HG03442 (cell line): Measurements from ENCODE around the gene RBM19.
A peak's percentile ranks its signal among the peaks of the same experiment; 100 is the strongest.

ENCODE experiments used
- ATAC-seq: cut with Tn5 transposase; IDR thresholded peaks from one replicate; pipeline ENCODE4 v1.9.1; 2021; ENCODE audit warnings: mild to moderate bottlenecking, moderate library complexity; ENCODE audit not compliant: unreplicated experiment

Gene RBM19

DNA sequence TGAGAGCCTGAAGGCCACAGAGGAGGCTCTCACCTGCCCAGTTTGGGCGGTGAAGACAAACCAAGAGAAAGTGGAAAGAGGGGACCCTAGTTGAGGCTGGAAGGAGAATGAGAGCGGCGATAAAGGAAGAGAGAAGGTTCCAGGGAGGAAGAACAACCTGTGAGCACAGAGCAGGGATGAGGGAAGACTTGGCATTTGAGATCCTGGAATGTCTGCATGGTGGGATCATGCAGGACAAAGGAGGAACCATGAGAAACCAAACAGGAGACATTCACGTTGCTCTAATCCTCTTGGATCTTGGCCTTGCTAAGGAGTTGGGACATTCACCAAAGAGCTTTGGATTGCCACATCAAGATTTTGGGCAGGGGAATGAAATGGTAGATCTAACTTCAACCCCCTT is 22.9 kb upstream of the RBM19 start:
- no peak for ATAC-seq

DNA sequence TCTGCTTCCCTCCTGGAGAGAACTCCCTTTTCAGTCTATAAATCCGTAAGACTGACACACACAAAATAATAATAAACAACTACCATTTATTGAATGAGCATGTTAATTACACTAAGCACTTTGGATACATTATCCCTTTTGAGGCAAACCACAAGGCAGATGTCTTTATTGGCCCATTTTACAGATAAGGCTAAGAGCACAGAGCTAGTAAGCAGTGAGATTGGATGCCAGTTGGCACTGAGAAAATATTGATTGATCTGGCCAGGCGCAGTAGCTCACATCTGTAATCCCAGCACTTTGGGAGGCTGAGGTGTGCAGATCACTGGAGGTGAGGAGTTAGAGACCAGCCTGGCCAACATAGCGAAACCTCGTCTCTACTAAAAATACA is 21.9 kb upstream of the RBM19 start:
- no peak for ATAC-seq

DNA sequence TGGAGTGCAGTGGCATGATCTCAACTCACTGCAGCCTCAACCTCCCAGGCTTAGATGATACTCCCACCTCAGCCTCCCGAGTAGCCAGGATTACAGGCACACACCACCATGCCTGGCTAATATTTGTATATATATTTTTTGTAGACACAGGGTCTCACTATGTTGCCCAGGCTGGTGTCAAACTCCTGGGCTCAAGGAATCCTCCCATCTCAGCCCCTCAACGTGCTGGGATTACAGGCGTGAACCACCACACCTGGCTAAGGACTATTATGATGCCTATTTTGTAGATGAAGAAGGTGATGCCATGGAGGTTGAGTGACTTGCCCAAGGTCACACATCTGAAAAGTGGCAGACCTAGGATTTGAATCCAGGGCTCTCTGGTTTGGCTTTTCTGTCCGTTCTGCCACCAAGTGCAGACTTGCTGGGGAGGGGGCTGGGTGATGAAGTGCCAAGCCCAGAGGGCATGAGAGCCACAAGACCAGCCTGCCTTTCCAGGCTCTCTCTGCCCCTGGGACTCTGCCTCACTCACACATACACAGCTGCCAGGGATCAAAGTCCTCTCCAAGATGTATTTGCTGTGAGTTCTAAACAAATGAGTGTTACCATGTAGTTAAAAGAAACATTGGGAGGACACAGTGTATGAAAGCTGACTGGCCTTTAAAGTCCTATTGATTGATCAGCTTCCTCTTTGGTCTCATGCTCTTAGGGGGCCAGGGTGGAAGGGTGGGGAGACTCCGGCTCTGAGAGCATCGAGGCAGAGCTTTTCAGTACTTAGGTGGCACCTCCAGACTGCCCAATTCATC is 21.3 kb upstream of the RBM19 start:
- no peak for ATAC-seq

DNA sequence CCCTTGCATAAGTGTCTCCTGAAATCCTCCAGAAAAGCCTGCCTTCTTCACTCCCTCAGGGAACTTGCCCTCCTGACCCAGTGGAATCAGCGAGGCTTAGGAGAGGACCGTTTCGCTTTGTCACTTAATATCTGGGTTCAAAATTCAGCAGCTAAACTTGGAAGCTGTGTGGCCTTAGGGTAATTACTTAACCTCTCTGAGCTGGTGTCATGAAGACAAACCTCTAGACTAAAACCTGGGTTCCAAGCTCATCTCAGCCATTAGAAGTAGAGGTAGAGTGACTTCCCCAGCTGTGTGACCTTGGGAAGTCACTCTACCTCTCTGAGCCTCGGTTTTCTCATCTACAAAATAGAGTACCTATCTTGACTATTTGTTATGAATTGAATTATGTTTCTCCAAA is 18.3 kb upstream of the RBM19 start:
- ATAC-seq, result no peak

DNA sequence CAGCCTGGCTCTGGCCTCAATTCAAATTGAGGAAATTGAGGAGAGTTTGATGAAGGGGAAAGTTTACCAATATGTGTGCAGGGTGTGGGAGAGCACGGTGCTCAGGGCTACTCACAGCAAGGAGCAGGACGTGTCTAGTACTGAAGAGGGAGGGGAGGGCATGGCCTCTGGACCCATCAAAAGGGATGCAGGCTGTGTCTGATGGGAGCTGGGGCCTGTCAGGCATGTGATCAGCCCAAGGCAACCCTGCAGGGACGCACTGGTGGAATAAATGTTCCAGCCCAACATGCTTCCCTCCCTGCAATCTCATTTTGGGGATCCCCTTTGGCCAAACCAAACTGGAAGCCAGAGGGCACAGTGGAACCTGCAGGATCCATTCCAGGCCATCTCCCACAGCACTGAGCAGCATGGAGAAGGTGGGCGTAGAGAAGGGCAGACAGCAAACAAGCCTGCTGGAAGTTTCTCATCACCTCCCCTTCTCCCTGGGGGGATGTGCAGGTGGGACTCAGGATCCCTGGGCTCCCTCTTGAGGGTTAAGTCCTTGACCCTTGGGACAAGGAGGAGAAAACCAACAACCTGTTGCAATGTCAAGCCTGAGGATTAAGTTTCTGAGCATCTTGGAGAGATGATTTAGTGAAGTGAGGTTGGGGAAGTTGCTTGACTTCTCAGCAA is 17.8 kb upstream of the RBM19 start:
- ATAC-seq, result no peak

DNA sequence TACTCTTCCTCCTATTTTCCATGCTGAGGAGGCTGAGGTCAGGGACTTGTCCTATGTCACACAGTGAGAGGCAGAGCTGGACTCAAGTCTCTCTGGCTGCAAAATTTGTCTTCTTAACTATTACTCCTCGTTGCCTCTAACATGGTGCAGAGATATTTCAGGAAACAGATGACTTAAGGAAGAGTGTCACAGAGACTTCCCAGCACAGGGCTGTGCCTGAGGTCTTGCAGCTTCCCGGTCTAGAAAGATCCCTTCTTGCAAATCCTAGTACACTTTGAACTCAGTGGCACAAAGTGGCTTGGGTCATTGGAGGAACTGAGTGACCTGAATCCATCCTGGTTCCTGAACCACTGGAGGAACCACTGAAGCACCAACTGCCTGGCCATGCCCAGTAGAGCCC is 17.1 kb upstream of the RBM19 start:
- ATAC-seq, result no peak

DNA sequence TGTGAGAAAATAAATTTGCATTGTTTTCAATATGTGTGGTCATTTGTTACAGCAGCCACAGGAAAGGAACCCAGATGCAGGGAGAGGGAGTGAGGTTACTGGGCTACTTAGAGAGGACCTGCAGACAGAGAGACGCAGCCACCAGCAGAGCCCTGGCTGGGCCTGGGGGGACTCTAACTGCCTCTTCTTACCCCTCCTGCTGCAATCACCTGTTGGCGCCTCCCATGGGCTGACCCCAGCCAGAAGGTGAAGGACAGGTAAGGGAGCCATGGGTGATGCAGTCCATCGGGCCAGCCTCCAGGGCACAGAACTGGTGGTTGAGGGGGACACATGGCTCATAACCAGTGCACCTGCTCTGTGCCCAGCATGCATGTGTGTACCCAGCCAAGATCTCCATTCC is 15.8 kb upstream of the RBM19 start:
- no peak for ATAC-seq

DNA sequence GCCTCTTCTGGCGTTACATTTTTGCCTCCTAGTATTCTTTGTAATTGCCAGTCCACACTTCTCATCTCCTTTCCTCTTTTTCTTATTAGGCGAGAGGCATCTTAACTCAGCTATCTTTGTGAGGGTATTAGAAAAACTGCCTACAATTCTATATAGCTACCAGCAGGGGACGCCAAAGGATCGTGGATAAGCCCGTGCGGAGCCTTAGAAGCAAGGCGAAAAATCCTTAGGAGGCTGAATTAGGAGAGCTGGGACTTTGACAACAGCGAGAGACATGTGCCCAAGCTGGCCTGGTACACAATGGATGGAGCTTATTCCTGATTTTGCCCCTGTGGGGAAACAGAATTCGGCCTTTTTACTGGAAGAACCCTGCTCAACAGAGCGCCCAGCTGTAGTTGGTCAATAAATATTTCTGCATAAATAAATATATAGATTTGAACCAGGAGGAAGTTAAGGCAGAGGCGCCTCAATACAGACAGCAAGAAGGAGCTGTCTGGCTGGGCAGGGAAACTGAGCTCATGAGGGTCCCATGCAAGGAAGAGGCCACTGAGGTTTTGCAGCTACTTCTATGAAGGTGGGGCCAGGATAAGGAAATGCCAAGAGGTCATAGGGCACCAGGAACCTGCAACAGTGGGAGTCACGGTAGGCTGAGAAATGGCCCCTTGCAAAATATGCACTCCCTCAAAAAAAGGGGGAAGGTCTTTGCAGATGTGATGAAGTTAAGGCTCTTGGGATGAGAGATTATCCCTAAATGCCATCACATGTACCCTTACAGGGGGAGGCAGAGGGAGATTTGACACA is 14.6 kb upstream of the RBM19 start:
- ATAC-seq, result no peak

DNA sequence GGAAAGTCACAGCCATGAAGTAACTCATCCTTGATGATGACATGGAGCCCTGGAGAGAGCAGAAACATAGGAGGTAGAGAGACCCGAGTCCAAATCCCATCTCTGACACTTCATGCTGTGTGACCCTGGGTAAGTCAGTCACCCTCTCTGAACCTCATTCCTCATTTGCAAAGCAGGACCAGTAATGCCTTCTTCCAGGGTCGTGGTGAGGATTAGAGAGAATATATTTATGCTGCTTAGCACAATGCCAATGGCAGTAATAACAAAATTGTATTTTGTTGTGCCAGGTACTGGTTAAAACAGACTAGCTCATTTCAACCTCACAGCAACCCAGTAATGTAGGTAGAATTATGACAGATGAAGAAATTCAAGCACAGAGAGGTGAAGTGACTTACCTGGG is 13.9 kb upstream of the RBM19 start:
- ATAC-seq, result no peak

DNA sequence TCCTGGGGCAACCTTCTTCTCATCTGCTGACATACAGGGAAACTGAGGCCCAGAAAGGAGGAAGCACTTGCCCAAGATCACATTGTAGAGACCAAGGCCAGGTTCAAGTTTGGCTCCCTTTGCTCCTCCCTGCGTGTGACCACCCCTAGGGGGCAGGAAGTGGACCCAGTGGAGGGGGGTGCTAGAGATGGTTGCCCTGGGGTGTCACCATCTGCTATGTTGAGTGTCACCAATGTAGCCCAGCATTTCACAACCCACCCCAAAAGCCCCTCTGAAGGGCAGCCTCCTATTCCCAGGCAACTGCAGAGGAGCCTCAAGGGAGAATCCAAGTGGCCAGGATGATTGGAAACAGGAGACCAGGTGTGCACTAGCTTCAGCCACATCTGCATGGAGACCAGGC is 12.0 kb upstream of the RBM19 start:
- ATAC-seq, result no peak

DNA sequence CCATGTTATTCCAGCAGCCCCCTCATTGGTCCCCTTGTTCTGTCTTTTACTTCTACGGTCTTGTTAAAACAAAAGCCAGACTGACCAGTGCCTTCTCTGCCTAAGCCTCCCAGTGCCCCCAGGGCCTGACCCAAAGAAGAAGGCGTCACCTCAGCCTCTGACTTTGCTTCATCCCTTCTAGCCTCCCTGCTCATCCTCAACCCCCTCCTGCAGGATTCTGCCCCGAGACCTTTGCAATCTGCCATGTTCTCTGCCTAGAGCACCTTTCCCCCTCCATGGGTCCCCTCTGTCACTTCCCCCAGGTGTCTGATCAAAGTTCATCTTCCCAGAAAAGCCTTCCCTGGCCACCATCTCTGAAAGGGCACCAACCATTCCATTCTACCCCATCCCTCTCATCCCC is 7.9 kb upstream of the RBM19 start:
- ATAC-seq, result no peak

DNA sequence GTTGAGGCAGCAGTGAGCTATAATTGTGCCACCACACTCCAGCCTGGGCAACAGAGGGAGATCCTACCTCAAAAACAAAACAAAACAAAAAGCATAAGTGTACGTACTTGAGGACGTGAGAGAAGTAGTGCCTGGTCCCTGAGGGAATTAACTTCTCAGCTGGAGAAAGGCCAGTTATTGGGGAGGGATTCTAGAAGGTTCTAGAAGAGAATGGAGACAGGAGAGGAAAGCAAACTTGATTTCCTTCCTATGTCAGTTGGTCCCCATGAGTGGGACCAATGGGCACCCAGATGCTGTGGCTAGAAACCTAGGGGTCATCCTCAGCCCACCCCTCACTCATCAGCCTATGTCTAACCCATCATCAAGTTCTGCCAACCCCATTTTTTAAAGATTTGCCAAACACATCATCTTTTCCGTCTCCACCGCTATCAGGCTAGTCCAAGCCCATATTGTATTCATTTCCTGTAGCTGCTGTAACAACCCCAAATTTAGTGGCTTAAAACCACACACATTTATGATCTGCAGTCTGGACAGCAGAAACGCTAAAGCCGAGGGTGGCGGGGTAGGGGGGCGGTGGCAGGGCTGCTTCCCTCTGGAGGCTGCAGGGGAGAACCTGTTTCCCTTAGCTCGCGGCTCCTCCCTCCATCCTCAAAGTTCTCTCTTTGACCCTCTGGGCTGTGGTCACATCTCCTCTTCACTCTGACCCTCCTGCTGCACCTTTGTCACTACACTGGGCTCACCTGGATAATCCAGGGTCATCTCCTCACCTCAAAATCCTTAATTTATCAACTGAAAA is 7.2 kb upstream of the RBM19 start:
- no peak for ATAC-seq

DNA sequence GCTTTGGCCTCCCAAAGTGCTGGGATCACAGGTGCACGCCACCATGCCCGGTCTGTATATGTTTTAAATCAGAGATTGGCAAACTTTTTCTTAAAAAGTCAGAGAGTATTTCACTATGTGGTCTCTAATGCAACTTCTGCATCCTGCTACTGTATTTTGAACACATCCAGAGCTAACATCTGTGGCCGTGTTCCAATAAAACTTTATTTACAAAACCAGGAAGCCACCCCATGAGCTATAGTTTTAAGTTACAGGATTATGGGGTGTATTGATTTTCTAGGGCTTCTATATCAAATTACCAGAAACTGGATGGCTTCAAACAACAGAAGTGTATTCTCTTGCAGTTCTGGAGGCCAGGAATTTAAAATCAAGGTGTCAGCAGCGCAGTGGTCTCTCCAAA is 5.3 kb upstream of the RBM19 start:
- no peak for ATAC-seq

DNA sequence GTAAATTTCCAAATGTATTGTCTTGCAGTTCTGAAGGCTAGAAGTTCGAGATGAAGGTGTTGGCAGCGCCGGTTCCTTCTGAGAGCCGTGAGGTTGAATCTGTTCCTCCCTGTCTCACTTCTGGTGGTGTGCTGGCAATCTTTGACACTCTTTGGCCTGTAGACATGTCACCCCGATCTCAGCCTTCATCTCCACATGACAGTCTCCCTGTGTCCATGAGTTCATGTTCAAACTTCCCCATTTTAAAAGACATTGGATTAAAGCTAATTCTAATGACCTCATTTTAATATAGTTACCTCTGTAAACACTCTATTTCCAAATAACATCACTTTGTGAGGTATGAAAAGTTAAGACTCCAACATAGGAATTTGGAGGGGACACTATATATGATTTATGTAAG is 4.1 kb upstream of the RBM19 start:
- no peak for ATAC-seq

DNA sequence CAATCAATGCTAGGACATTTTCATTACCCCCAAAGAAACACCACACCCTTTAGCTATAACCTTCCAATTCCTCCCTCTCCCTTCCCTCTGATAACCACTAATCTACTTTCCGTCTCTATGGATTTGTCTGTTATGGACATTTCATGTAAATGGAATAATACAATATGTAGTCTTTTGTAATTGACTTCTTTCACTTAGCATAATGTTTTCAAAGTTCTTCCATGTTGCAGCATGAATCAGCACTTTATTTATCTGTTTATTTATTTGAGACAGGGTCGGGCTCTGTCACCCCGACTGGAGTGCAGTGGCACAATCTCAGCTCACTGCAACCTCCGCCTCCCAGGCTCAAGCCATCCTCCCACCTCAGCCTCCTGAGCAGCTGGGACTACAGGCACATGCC is 1.2 kb upstream of the RBM19 start:
- no peak for ATAC-seq

DNA sequence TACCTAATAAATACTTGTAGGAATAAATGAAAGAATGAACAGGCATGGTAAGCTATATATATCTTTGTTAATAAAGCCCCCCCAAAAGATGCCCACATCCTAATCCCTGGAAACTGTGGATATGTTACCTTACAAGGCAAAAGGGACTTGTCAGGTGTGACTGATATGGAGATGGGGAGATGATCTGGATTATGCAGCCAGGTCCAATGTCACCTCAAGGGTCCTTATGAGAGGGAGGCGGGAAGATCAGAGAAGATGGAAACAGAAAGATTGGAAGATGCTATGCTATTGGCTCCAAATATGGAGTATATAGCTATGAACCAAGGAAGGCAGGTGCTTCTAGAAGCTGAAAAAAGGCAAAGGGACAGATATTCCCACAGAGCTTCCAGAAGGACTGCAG is 3.4 kb downstream of the RBM19 start:
- no peak for ATAC-seq

DNA sequence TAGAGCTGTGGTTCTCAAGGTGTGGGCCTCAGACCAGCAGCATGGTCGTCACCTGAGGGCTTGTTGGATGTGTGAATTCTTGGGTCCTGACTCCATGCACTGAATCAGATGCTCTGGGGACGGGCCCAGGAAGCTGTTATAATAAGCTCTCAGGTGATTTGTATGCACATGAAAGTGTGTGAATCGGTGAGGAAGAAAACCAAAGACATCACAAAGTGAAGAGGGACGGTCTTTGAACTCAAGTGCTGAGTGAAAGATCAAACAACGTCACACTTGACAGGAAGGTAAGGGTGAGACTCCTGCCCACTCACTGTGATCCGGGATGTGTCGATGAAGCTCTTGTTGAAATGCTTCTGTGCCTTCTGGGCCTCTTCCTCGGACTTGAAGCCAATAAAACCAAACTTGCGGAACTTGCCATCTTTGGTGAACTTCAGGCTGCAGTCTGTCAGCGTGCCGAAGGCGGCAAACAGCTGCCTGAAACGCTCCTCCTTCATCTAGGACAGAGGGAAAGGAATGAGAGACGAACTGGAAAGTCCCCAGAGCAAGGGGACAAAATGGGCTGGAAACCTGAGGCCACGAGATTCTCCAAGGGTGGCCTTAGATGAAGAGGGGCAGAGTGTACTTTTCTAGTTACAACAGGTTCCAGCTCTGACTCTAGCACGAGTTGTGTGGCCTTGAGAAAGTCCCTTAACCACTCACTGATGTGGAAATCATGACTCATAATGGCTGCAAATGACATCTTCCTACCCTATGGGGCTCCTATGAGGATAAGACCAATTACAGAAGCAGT is 4.0 kb downstream of the RBM19 start:
- peak; percentile 48 for ATAC-seq

DNA sequence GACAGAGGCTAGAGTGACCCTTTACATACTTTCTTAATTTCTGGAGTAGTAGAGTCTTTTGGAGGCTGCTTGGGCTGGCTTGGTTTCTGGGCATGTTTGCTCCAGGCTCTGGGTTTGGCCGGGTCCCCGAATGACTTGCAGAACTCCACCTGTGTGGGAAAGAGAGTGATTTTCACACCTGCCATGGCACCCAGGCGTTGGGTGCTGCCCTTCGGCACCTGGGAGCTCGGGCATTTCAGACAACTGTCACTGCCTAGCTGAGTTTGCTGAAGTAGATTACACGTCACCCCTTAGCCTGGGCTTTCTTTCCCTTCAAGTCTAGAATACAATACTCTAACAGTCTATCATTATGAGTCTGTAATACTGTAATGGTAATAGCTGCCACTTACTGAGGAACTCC is 6.1 kb downstream of the RBM19 start:
- no peak for ATAC-seq

DNA sequence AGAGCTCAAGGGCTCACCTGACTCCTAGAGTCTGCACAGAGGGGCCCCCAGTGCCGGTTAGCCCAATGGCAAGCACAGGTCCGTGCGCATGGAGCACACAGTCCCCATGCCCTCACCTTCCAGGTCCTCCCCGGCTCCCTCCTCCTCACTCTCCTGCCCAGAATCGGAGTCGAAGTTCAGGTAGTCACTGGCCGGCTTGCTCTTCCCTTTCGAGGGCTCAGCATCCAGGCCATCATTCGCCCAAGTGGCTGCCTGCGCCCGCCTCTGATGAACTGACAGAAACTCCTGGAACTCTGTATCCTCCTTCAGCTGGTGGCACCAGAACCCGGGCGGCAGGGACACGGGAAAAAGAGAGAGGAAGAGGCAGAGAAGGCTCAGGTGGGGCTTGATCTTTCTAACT is 7.0 kb downstream of the RBM19 start:
- no peak for ATAC-seq

DNA sequence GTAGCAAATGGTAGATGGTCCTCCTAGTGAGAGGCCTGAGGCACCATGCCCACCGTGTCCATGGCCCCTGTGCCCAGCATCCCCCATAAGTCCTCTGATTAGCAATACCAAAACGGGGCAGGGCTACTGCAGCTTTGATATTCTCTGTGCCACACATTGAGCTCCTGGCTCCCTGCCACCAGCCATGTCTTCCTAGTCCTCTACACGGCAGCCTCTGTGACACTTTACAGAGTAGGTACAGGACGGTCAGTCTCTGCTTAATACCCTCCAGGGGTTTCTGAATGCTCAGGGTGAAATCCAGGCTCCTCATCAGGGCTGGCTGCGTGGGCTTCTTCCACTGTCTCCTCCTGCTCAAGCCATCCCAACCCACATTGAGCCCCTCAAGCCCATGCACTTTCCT is 8.0 kb downstream of the RBM19 start:
- ATAC-seq, result no peak
